ENCODE data around the gene PDE10A. TPM values are rescaled to one million over a fixed set of nuclear protein-coding genes. Genes with fewer than 3 reads are reported as not detected.
"Not testable (repeated sequence)": the region's sequence is repeated elsewhere in the genome, so short reads cannot be mapped to it uniquely, and the experiment has no call there.

Gene PDE10A
- total RNA-seq, 1 experiment from 2014 or later, result 0.07 TPM

DNA sequence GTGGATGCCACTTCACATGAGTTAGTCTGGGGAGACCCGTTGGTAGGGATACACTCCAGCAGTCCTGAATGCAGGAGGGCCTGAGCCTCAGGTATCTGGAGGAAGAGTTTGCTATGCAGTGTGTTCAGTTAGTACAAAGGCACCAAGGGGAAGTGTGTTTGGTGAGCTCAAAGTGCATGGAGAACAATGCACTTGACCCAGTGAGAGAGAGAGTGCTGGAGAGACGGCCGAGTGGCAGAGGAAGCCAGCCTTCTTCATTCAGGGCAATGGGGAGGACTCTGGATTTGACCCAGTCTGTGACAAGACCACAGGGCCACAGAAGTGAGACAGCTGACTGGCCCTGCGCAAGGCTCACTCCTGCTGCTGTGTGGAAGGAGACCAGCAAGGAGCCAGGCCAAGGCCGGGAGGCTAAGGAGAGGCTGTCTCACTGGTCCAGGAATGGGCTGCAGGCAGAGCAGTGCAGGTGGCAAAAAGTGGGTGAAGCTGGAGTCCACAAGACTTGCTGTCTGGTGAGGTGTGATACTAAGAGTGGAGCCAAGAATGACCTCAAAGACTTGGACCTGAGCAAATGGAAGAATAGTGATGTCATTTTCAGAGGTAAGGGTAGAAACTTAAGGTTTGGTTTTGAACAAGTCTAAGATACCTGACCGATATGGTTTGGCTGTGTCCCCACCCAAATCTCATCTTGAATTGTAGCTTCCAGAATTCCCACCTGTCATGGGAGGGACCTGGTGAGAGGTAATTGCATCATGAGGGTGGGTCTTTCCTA, 38.0 kb downstream of the PDE10A start:
- DNase-seq (ENCODE audit: low read depth), result no peak

GRCh38 chr6:165621940-165622339, 41.1 kb downstream of the PDE10A start:
- DNase-seq (ENCODE audit: low read depth), result no peak

GRCh38 chr6:165618891-165619290, 44.1 kb downstream of the PDE10A start:
- DNase-seq (ENCODE audit: low read depth), result not testable (repeated sequence)

- no peak for DNase-seq (ENCODE audit: low read depth)
Measured at GRCh38 chr6:165618241-165618640, 44.8 kb downstream of the PDE10A start.

DNA sequence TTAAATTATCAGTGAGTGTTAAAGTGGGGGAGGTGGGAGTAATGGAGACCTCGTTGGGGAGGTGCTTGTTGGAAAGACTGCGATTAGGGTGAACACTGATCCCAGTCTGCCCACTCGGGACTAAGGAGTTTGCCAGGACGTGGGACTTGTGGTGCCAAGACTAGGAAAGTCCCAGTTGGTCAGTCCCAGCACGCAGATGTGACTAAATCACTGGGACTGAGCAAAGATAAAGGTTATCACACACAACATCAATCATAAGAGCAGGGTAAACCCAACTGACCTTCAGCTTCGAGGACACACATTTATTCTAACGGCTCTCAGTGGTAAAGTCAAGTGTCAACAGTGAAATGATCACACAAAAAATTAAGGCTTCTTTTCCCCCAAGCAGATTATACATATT, 45.5 kb downstream of the PDE10A start:
- no peak for DNase-seq (ENCODE audit: low read depth)

DNA sequence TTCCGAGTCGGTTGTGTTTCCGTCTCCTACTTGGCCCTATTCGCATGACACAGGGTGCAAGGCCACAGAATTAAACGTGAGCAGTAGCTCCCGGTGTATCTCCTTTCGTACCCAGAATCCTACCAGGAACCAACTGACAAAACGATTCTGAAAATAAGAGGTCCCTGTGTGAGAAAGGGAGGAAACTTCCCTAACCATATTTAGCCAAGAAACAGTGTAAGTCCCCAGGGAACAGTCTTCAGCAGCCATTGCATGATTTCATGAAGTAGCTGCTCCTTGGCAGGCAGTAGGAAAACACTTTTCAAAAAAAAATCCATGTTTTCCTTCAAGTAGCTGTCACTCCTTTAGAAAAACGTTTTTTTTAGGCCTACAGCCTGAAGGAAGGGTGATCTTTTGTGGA, 46.9 kb downstream of the PDE10A start:
- DNase-seq (ENCODE audit: low read depth), result no peak

GRCh38 chr6:165615636-165616035, 47.4 kb downstream of the PDE10A start:
- DNase-seq (ENCODE audit: low read depth), result peak; percentile 31

- DNase-seq (ENCODE audit: low read depth), result no peak
Measured at GRCh38 chr6:165611294-165611693, 51.7 kb downstream of the PDE10A start.

- DNase-seq (ENCODE audit: low read depth), result not testable (repeated sequence)
Measured at GRCh38 chr6:165608577-165608976, 54.5 kb downstream of the PDE10A start.

DNA sequence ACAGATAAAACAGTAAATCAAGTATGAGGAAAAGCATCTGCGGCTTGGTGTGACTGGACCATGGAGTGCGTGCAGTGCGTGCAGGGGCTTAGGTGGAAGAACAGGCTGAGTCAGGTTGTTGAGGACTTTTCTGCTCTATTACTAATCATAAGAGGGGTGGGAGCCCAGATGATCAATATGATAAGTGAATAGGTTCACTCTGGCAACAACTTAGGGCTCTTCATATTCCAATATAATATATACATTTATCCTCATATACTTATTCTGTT, 56.4 kb downstream of the PDE10A start:
- no peak for DNase-seq (ENCODE audit: low read depth)

- no peak for DNase-seq (ENCODE audit: low read depth)
Measured at GRCh38 chr6:165605901-165606739, 56.9 kb downstream of the PDE10A start.

DNA sequence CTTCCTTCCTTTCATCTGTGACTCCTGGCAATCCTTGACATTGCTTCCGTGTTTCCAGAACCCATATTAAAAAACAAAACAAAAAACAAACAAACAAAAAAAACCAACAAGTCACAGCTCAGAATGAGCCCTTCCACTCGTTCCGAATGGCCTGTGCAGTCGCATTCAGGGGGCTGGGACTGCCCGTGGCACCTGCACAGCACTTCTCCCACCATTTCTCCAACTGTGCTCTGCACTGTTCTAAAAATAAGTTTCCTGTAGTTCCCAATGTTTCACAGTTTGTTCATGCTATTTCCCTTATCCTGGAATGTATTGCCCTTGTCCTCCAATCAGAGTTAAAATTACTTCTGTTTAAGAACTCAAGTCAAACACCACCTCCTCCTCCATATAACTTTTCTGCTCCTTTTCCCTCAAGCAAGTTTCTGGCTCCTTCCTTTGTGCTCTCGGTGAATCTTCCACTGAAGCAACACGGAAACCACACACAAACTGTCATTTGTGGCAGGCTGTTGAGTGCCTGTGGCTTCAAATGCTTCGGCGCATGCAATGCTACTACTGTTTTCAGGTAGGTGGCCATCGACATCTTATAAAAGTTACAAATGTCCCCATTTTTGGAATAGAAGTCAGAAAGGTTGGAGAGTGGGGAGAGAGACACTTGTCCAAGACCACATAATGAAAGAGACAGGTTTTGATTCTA, 57.7 kb downstream of the PDE10A start:
- DNase-seq (ENCODE audit: low read depth), result no peak

DNA sequence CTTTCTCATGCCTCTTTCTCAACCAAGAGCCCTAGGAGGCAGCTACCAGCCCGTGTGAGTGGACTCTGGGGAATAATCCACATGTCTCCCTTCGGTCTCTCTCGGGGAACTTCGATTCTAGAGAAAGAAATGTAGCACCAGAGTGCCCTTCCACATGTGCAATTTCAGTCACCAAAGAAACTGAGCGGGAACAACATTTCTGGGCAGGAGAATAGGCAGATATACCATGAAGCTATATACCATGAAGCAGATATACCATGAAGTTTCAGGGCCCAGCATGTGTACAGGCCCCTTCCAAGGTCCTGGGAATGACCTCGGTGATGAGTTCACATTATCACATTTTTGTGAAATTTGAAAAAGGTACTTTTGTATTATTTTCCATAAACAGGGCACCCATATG, 60.8 kb downstream of the PDE10A start:
- DNase-seq (ENCODE audit: low read depth), result no peak

DNA sequence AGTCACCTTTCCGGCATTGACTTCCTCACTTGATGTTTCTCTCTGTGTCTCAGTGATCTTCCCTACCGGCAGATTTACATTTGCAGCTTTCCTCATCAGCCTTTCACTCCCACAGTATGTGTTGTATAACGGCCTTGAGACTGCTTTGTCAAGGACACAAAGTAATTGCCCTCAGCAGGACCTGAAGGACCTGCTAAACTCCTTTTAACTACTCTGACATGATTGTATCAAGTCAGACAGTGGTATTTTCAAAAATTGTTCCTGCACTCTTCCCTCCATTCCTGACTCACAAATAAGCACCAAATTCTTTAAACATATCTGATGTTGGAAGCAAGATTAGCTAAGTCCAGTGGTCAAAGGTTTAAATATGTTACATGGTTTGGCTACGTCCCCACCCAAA, 62.4 kb downstream of the PDE10A start:
- no peak for DNase-seq (ENCODE audit: low read depth)

- DNase-seq (ENCODE audit: low read depth), result no peak
Measured at GRCh38 chr6:165599596-165600487, 63.2 kb downstream of the PDE10A start.

DNA sequence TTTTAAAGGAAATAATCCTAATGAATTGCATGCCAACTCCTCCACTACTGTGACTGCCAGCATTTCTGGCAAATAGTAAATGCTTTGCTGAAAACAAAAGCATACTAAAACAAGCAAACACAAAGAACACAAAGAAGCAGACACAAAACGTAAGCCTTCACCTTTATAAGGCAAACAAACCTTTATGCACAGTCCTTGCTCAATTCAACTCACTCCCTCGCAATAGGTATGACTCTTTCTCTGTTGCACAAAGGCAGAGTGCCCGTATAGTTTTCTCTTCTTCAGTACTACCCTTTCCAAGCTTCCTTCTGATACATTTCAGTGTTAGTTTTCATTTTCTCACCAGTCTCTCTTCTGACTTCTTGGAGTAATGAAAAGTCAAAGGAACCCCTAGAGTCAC, 63.9 kb downstream of the PDE10A start:
- DNase-seq (ENCODE audit: low read depth), result no peak

- DNase-seq (ENCODE audit: low read depth), result no peak
Measured at GRCh38 chr6:165597821-165598220, 65.2 kb downstream of the PDE10A start.

- no peak for DNase-seq (ENCODE audit: low read depth)
Measured at GRCh38 chr6:165594584-165595333, 68.3 kb downstream of the PDE10A start.

DNA sequence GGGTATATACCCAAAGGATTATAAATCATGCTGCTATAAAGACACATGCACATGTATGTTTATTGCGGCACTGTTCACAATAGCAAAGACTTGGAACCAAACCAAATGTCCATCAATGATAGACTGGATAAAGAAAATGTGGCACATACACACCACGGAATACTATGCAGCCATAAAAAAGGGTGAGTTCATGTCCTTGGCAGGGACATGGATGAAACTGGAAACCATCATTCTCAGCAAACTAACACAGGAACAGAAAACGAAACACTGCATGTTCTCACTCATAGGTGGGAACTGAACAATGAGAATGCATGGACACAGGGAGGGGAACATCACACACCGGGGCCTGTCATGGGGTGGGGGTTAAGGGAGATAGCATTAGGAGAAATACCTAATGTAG, 70.1 kb downstream of the PDE10A start:
- DNase-seq (ENCODE audit: low read depth), result not testable (repeated sequence)

DNA sequence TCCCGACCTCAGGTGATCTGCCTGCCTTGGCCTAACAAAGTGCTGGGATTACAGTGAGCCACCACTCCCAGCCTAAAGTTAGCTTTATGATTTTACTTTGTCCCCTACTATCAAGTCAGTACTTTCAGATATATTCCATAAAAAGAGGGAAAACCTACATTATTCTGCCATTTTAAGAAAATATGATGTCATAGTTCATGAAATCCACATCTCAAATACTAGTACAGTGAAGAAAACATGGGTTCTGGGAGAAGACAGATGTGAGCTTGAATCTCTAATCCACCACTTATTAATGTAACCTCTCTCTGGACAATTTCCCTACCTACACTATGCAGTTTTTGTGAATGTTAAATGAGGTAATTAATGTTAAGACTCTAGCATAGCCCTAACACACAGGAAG, 74.5 kb downstream of the PDE10A start:
- DNase-seq (ENCODE audit: low read depth), result no peak

DNA sequence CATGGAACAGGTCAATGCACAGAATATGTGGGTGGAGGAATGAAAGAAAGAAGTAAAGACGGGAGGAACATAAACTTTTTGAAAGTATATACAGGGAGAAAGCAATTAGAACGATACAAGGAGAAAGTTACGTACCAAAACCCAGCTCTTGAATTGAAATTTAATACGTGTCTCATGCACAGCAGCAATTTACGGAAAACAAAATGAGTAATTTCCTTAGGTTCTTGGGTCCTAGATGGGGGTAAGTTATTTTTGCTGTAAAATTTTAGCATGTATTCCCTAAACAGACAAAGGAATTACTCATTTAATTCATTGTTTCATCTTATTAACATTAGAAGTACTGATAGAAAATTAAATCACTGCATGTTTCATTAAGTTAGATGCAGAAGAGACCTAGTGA, 75.8 kb downstream of the PDE10A start:
- DNase-seq (ENCODE audit: low read depth), result no peak
